Activated naive CD8-positive, alpha-beta T cell treated with anti-CD3 and anti-CD28 coated beads, Interleukin-2, amount 50 U/mL, for 16 hours (primary cell): ENCODE measurements around the gene ADARB2.

ENCODE experiments used
- DNase-seq: peaks from one replicate; pipeline ENCODE4 v3.0.0-alpha.2; 2020; ENCODE audit warnings: low read depth, low spot score

Gene ADARB2

DNA sequence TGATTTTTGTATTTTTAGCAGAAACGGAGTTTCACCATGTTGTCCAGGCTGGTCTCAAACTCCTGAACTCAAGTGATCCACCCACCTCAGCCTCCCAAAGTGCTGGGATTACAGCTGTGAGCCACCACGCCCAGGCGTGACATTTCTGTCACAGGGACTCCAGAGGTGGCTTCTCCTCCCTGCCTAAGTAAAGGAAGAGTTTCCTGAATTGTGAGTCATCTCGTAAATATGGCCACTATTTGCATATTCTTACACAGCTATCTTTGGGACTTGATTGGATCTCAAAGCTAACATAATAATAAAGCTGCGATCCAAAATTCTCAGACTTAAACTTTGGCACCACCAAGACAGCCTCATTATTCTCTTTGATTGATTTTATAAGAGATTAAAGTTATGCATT is 50.1 kb downstream of the ADARB2 start:
- DNase-seq, result no peak

GRCh38 chr10:1686491-1686749 is 50.9 kb downstream of the ADARB2 start:
- DNase-seq, result no peak

DNA sequence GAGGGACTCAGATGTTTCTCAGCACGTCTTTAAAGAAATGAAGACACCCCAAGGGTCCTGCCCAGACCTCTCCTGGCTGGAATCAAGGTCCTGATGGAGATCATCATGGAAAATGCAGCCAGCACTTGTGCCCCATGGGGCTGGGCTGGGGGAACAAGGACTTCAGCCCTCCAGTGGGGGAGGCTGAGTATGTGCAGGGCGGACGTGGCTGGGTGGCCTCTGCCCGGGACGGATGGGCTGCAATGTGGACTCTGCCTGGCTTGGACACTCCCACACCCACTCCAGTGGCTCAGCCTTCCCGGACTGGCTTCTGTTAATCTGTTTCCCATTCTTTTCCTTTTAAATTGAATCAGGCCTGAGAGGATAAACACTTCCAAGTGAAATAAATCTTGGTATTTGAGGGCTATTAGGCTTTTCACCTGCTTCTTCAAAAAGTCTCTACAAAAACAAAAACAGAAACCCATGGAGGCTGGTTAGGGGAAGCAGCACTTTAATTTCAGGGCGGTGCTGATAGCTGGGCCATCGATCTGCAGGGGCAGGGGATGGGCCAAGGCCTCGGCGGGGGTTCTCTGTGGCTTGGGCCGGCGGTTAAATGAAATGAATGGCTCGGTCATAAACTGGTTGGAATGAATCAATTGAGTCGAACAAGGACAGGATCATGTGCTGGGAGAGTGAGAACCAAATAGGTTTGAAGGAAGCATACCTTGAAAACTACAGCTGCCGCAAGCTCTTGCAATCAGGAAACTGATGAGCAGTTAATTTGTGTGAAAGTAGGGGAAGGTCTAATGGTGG is 51.4 kb downstream of the ADARB2 start:
- DNase-seq, result no peak

GRCh38 chr10:1684991-1685390 is 52.3 kb downstream of the ADARB2 start:
- no peak for DNase-seq

- DNase-seq, result no peak
These were observed 53.7 kb downstream of the ADARB2 start for GRCh38 chr10:1683649-1684048.

- no peak for DNase-seq
These were observed 57.3 kb downstream of the ADARB2 start for GRCh38 chr10:1679821-1680650.

GRCh38 chr10:1678084-1678483 is 59.2 kb downstream of the ADARB2 start:
- no peak for DNase-seq

DNA sequence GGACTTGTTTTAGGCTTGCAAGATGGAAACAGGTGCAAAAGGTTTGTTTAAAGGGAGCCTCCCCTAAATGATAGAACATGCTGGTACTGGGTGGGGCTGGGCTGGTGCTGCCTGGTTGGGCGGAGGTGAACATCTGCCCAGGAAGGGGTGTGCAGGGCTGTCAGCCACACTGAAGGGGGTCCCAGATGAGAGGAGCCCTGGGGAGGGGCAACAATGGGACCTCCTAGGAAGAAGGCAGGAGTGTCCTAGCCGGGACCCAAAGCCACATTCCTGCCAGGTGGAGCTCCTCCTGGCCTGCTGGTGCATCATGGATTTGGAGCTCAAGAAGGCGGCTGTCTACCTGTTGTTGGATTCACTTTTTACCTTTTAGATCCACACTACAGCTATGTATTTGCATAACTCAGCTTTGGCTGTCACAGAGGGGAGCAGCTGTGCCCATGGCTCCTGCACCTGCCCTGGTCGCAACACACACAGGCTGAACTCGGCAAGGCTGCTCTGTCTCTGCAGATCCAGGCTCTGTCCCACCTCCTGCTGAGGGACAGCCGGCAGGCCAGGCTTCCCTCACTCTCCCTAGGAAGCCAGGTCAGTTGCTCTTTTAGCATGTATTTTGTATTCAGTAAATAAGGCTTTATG is 59.9 kb downstream of the ADARB2 start:
- DNase-seq, result no peak

GRCh38 chr10:1674501-1674900 is 62.8 kb downstream of the ADARB2 start:
- DNase-seq, result no peak

- no peak for DNase-seq
These were observed 63.6 kb downstream of the ADARB2 start for GRCh38 chr10:1673568-1674345.

- DNase-seq, result no peak
These were observed 65.1 kb downstream of the ADARB2 start for GRCh38 chr10:1672001-1672781.

DNA sequence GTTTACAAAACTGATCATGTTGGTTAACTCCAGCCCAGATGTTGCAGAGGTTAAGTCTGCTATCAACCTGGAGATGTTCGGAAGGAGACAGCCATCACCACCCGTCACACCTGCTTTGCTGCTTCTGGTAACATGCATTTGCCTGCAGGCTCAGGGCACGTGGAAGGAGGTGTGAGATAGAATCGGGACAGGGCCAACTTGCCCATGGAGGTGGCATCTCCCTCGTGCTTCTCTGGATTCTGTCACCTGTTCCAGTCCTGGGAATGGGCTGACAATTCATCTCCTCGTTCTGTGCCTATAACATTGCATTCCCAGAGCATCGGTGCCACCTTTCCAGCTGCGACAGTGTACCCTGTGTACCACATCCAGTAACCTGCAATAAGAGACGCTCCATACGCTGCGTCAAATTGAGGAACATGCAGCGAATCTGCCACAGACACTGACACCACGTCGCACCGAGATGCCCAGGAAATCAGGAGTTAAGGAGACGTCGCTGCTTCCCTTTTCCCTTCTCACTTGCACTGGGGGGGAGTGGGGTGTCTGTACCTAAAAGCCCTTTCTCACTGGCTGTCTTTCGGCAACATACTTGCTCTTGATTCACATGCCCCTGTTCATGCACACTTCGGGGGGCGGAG is 65.8 kb downstream of the ADARB2 start:
- DNase-seq, result no peak

DNA sequence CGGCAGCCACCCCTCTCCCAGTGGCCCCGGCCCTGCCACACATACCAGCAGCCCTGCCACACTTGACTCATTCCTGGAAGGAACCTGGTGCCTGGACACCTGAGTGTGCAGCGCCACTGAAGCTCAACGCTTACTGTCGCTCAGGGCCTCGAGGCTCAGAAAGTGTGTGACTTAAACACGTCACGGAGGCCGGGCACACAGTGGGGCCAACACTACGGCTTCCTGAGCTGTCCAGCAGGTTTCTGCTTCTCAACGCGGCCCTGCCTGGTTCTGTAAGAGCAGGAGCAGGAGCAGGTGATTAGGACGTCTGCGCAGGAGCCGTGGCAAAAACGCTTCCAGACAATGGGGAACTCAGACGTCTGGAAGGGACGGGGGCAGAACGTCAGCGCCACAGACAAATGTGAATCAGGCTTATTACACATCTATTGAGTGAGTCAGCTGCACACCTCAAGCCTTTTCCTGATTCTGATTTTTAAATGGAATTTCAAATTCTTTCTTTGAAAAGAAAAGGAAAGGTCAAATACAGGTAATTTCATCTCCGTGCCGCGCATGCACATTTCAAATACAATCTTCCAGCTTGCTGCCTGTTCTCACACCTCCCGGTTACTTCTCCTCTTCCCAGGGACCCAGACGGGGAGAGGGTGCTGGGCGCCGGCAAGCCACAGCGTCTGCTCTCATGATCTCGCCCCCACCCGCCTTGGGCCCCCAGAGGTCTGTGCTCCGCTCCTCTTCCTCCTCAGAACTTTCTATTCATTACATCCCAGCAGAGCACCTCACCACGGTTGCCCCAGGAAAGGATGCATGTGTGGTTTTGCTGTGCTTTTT is 66.6 kb downstream of the ADARB2 start:
- DNase-seq, result no peak

- no peak for DNase-seq
These were observed 67.9 kb downstream of the ADARB2 start for GRCh38 chr10:1669433-1669832.

DNA sequence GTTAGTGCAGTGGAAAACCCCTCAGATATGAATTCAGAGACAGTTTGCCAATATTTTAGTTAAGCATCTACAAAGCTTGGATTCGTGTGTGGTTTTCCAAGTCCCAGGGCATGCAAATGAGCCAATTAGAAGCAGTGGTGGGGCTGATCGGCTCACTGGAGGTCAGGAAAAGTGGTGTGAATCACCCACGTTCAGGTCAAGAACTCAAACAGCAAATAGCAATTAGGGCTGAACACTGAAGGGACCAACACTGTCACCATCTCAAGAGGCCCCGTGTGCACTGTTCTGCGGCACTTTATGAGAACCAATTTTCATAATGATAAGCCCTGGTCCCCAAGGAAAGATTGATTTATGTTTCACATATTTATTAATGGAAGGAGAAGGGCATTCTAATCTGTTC is 68.9 kb downstream of the ADARB2 start:
- no peak for DNase-seq

DNA sequence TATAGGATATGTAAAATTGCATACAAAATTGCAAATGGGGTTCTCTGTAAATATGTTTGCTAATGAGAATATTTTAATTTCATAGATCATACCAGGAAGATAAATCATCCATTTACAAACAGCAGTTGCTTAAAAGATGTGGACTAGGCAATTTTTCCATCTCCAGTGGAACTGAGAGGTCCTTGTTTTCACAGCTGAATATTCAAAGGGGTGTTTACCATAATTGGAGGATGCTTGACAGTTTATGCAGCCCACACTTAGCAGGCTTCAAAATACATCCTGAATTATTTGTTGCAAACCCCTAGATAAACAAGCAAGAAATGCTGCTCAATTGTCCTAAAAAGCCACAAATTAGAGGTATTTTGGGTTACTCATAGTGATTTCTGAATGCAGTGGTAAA is 69.9 kb downstream of the ADARB2 start:
- no peak for DNase-seq

GRCh38 chr10:1666147-1666546 is 71.2 kb downstream of the ADARB2 start:
- no peak for DNase-seq

DNA sequence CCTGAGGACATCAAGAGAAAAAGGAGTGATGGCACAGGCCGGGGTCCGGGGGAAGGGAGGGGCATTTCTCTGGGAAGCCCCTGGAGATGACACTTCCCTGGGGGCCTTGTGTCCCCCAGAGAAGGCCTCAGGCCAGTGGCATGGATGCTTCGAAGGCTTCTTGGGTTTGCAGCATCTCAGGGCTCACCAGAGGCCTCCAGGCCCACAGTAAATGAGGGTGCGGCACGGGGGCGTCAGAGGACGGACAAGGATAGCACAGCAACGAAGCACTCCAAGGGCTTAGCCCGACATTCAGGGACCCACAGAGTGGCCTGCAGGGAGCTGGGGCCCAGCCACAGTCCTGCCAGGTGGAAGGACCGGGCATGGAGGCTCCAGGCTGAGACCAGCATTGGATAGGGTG is 71.6 kb downstream of the ADARB2 start:
- no peak for DNase-seq

DNA sequence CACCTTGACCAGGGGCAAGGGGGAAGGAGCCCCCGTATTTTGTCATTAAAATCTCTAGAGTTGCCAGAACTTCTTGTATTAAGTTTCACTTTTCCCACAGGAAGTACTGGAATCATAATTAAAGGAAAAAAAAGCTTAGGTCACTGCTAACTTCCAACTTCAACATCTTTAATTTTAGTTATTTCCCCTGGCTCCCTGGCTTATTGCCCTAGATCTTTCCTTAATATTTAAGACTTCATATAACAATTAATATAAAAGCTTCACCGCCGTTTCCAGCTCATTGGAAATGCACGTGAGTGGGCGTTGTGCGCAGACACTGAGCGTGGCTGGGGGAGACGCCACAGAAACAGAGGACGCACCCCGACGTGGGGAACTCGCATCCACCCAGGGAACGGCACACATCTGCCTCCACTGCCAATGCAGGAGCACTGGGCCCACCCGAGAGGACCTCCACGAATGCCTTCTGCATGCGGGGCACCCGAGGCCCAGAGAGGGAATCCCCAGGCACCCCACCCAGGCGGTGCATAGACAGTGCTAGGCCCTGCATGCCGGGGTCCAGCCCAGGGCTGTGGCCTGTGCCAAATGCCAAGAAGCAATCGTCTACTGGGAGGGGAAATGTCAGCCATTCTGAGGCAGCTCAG is 72.2 kb downstream of the ADARB2 start:
- DNase-seq, result no peak
